Loucy (cell line): ENCODE measurements around the gene ACLY.

Source experiments
- H2AFZ ChIP-seq: fragments of 200-600 bp; sonication (generic); 2 replicates; pipeline ENCODE4 v1.6.0; 2016; ENCODE audit warnings: antibody characterized with exemption, mild to moderate bottlenecking, low read length, moderate library complexity
- H3F3A ChIP-seq: fragments of 200-600 bp; 2 replicates; pipeline ENCODE4 v1.6.0; 2016; ENCODE audit warnings: antibody characterized with exemption, low read depth, mild to moderate bottlenecking
- H3K27me3 ChIP-seq: fragments of 200-600 bp; sonication (generic); 2 replicates; pipeline ENCODE4 v1.6.1; 2014; ENCODE audit warnings: low read length, mild to moderate bottlenecking; ENCODE audit not compliant: insufficient read depth, poor library complexity, severe bottlenecking
- H3K36me3 ChIP-seq: fragments of 200-600 bp; sonication (generic); 2 replicates; pipeline ENCODE4 v1.6.1; 2016; ENCODE audit warnings: low read length; ENCODE audit not compliant: insufficient read depth
- H3K4me1 ChIP-seq: fragments of 200-600 bp; sonication (generic); 2 replicates; pipeline ENCODE4 v1.5.1; 2014; ENCODE audit warnings: low read length, mild to moderate bottlenecking; ENCODE audit not compliant: insufficient read depth, poor library complexity, severe bottlenecking
- H3K4me2 ChIP-seq: fragments of 200-600 bp; sonication (generic); 2 replicates; pipeline ENCODE4 v1.6.0; 2014; ENCODE audit warnings: antibody characterized with exemption, low read length, low read depth, mild to moderate bottlenecking; ENCODE audit not compliant: poor library complexity, severe bottlenecking
- H3K4me3 ChIP-seq: fragments of 200-600 bp; sonication (generic); 2 replicates; pipeline ENCODE4 v1.5.1; 2014; ENCODE audit warnings: low read length, mild to moderate bottlenecking, mixed read lengths; ENCODE audit not compliant: poor library complexity, severe bottlenecking
- H3K79me2 ChIP-seq: fragments of 200-600 bp; sonication (generic); 2 replicates; pipeline ENCODE4 v1.6.1; 2014; ENCODE audit warnings: low read length; ENCODE audit not compliant: insufficient read depth
- H3K9ac ChIP-seq: fragments of 200-600 bp; sonication (generic); 2 replicates; pipeline ENCODE4 v1.6.0; 2014; ENCODE audit warnings: mild to moderate bottlenecking, low read depth, low read length, moderate library complexity; ENCODE audit not compliant: poor library complexity, severe bottlenecking
- H3K9me2 ChIP-seq: fragments of 200-600 bp; sonication (generic); replicated peaks from 2 replicates; pipeline ENCODE4 v1.6.1; 2016; ENCODE audit warnings: low read depth, low read length, mixed read lengths
- H3K9me3 ChIP-seq: fragments of 200-600 bp; sonication (generic); 2 replicates; pipeline ENCODE4 v1.6.1; 2014; ENCODE audit warnings: mild to moderate bottlenecking, antibody characterized with exemption, low read length, low read depth; ENCODE audit not compliant: insufficient read depth
- H4K20me1 ChIP-seq: fragments of 200-600 bp; sonication (generic); 2 replicates; pipeline ENCODE4 v1.6.0; 2014; ENCODE audit warnings: antibody characterized with exemption, low read length, mild to moderate bottlenecking; ENCODE audit not compliant: insufficient read depth, poor library complexity, severe bottlenecking
- EZH2phosphoT487 ChIP-seq: fragments of 200-600 bp; IDR thresholded peaks from 2 replicates; pipeline ENCODE4 v1.6.1; 2018; ENCODE audit warnings: antibody characterized with exemption, mild to moderate bottlenecking, moderate library complexity, borderline replicate concordance
- TF ChIP-seq, protein P1 (sequence below): fragments of 200-600 bp; sonication (generic); conservative IDR thresholded peaks from 2 replicates; pipeline ENCODE4 v1.5.1; 2014; ENCODE audit warnings: mild to moderate bottlenecking, antibody characterized with exemption, low read length

The ACLY gene

DNA sequence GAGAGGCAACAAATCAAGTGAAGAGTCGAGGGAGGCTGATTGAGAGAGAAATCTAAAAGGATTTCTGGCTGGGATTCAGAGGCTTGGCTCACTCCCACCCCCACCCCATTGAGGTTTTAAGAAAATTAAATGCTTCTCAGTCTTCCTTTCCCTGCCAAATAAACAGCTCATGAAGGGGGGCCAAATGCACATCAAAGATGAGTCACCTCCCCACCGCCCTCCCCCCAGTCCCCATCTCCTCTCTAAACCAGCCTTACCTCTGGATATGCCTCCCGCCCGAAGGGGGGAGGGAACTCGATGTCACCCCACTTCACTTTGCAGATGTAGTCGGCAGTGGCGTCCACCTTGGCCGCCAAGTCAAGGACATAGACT, 11.6 kb downstream of the ACLY start:
- H3K9me3 ChIP-seq = no peaks in the 10 kb centered on the region
- no peaks in the 10 kb centered on the region for H3F3A ChIP-seq
- peaks cover 29% of the 10 kb centered on the region for H4K20me1 ChIP-seq
- no peaks in the 10 kb centered on the region for H3K27me3 ChIP-seq
- H3K4me2 ChIP-seq = no peak overlapping the region
- H3K9ac ChIP-seq = no peak overlapping the region
- H3K36me3 ChIP-seq = peaks cover 91% of the 10 kb centered on the region; the same call in 1 of the 2 replicates
- peaks cover 21% of the 10 kb centered on the region; the same call in 1 of the 2 replicates for H3K79me2 ChIP-seq
- H3K4me1 ChIP-seq = no peaks in the 10 kb centered on the region
- no peak overlapping the region for H2AFZ ChIP-seq
- H3K4me3 ChIP-seq = no peak overlapping the region
- TF ChIP-seq, protein P1, sequence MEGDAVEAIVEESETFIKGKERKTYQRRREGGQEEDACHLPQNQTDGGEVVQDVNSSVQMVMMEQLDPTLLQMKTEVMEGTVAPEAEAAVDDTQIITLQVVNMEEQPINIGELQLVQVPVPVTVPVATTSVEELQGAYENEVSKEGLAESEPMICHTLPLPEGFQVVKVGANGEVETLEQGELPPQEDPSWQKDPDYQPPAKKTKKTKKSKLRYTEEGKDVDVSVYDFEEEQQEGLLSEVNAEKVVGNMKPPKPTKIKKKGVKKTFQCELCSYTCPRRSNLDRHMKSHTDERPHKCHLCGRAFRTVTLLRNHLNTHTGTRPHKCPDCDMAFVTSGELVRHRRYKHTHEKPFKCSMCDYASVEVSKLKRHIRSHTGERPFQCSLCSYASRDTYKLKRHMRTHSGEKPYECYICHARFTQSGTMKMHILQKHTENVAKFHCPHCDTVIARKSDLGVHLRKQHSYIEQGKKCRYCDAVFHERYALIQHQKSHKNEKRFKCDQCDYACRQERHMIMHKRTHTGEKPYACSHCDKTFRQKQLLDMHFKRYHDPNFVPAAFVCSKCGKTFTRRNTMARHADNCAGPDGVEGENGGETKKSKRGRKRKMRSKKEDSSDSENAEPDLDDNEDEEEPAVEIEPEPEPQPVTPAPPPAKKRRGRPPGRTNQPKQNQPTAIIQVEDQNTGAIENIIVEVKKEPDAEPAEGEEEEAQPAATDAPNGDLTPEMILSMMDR = no peak
- no peak for TF ChIP-seq EZH2phosphoT487
- no peaks in the 10 kb centered on the region for H3K9me2 ChIP-seq

DNA sequence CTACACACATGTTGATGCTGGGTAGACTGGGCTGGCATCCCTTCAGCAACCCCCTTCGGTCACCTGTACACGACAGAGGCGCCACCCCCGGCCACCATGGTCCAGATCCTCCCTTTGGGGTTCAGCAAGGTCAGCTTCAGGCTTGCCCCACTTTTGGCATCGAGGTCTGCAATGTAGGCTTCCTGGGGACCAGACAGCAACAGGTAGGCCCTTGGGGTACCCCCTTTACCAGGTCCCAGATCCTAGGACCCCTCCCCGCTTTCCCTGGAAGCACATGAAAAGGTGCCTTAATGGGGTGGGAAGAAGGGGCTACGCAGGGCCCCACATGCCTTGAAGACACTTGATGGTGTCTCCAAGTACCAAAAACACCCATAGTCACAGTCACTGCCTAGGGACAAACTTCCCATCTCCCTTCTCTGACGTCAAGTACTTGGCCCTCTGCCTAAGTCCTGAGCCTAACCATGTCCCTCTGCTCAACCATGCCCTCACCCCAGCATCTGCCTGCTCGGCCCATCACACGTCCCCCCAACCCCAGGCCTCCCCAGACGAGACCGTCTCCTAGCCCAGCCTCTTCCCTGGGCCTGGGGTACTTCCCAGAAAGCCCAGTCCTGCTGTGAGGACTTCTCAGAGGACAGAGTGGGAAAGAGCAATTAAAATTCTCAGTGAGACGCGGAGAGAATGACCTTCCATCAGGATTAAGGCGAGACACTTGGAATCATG, 12.1 kb downstream of the ACLY start:
- H4K20me1 ChIP-seq = peaks cover 27% of the 10 kb centered on the region
- H3K9me2 ChIP-seq = no peaks in the 10 kb centered on the region
- no peaks in the 10 kb centered on the region for H3F3A ChIP-seq
- TF ChIP-seq, protein P1 = no peak
- TF ChIP-seq EZH2phosphoT487 = no peak
- H3K36me3 ChIP-seq = peaks cover 91% of the 10 kb centered on the region; the same call in 1 of the 2 replicates
- no peaks in the 10 kb centered on the region for H3K9me3 ChIP-seq
- H3K27me3 ChIP-seq = no peaks in the 10 kb centered on the region
- H3K79me2 ChIP-seq = peaks cover 16% of the 10 kb centered on the region; the same call in 1 of the 2 replicates
- H3K4me2 ChIP-seq = no peak overlapping the region
- no peak overlapping the region for H2AFZ ChIP-seq
- H3K9ac ChIP-seq = no peak overlapping the region
- no peak overlapping the region for H3K4me3 ChIP-seq
- H3K4me1 ChIP-seq = no peaks in the 10 kb centered on the region

DNA sequence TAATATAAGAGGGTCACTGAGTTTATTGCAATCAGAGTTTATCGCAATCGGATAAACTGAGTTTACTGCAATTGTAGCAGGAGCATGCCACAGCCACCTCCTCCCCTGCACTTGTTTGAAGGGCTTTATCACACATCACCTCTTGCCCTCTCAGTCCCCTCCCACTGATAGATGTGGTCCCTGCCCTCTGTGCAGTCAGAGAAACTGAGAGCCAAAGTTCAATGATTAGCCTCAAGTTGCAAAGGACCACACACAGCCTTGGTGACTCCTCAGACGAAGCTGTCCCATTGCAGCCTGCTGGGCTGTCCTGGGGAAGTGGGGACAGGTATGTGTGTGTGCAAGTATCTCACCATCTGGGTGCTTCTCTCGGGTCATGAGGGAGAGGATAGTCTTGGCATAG, 13.6 kb downstream of the ACLY start:
- Histone ChIP-seq H3K79me2 (peaks cover 4% of the 10 kb centered on the region; the same call in 1 of the 2 replicates), H3K9me3 (no peaks in the 10 kb centered on the region), H4K20me1 (peaks cover 13% of the 10 kb centered on the region), H3K4me2 (no peak overlapping the region), H3K4me3 (no peak overlapping the region), H3F3A (no peaks in the 10 kb centered on the region), H2AFZ (no peak overlapping the region), H3K9ac (no peak overlapping the region), H3K27me3 (no peaks in the 10 kb centered on the region), H3K36me3 (peaks cover 90% of the 10 kb centered on the region; the same call in 1 of the 2 replicates), H3K4me1 (no peaks in the 10 kb centered on the region), H3K9me2 (no peaks in the 10 kb centered on the region)
- TF ChIP-seq EZH2phosphoT487 = no peak
- TF ChIP-seq, protein P1 = no peak
